ENCODE measurements around the gene EGR4.

EGR4 gene

GRCh38 chr2:73290049-73290839 lies 3.1 kb downstream of the EGR4 start:
- DNase-seq (ENCODE audit: low spot score): no peak

- DNase-seq (ENCODE audit: low spot score): no peak
These were observed 4.0 kb downstream of the EGR4 start for GRCh38 chr2:73289304-73289703.

GRCh38 chr2:73286134-73286655 lies 7.2 kb downstream of the EGR4 start:
- no peak for DNase-seq (ENCODE audit: low spot score)

- DNase-seq (ENCODE audit: low spot score): no peak
These were observed 8.1 kb downstream of the EGR4 start for GRCh38 chr2:73285159-73285739.

- DNase-seq (ENCODE audit: low spot score): no peak
These were observed 8.8 kb downstream of the EGR4 start, which contains the start of gene FBXO41 for GRCh38 chr2:73284296-73285158. Gene FBXO41, minus strand, starts transcription at chr2:73284478. Its CDS starts 14,848 bp downstream, at chr2:73269630.

GRCh38 chr2:73283545-73284295 lies 9.6 kb downstream of the EGR4 start:
- DNase-seq (ENCODE audit: low spot score): no peak

- DNase-seq (ENCODE audit: low spot score): no peak
These were observed 10.3 kb downstream of the EGR4 start for GRCh38 chr2:73282924-73283544.

GRCh38 chr2:73281244-73281643 lies 12.1 kb downstream of the EGR4 start:
- DNase-seq (ENCODE audit: low spot score): no peak

GRCh38 chr2:73279852-73280251 lies 13.5 kb downstream of the EGR4 start:
- DNase-seq (ENCODE audit: low spot score): no peak

GRCh38 chr2:73272270-73272669 lies 21.1 kb downstream of the EGR4 start:
- DNase-seq (ENCODE audit: low spot score): no peak

GRCh38 chr2:73269686-73270465 lies 23.5 kb downstream of the EGR4 start:
- DNase-seq (ENCODE audit: low spot score): no peak

GRCh38 chr2:73268830-73269685 lies 24.3 kb downstream of the EGR4 start:
- no peak for DNase-seq (ENCODE audit: low spot score)

- no peak for DNase-seq (ENCODE audit: low spot score)
These were observed 24.9 kb downstream of the EGR4 start for GRCh38 chr2:73268366-73268829.

GRCh38 chr2:73267008-73267407 lies 26.3 kb downstream of the EGR4 start:
- no peak for DNase-seq (ENCODE audit: low spot score)

- no peak for DNase-seq (ENCODE audit: low spot score)
These were observed 27.1 kb downstream of the EGR4 start for GRCh38 chr2:73266061-73266901.

GRCh38 chr2:73265298-73266060 lies 27.9 kb downstream of the EGR4 start:
- DNase-seq (ENCODE audit: low spot score): no peak

GRCh38 chr2:73264783-73265182 lies 28.6 kb downstream of the EGR4 start:
- no peak for DNase-seq (ENCODE audit: low spot score)

- no peak for DNase-seq (ENCODE audit: low spot score)
These were observed 29.1 kb downstream of the EGR4 start for GRCh38 chr2:73264332-73264606.

Data from hematopoietic multipotent progenitor cell treated with erythropoietin and hydrocortisone succinate and interleukin-3 and kit ligand, for 17 days (in vitro differentiated cells).